Measurements from ENCODE around the gene NEUROD2.

Gene NEUROD2

DNA sequence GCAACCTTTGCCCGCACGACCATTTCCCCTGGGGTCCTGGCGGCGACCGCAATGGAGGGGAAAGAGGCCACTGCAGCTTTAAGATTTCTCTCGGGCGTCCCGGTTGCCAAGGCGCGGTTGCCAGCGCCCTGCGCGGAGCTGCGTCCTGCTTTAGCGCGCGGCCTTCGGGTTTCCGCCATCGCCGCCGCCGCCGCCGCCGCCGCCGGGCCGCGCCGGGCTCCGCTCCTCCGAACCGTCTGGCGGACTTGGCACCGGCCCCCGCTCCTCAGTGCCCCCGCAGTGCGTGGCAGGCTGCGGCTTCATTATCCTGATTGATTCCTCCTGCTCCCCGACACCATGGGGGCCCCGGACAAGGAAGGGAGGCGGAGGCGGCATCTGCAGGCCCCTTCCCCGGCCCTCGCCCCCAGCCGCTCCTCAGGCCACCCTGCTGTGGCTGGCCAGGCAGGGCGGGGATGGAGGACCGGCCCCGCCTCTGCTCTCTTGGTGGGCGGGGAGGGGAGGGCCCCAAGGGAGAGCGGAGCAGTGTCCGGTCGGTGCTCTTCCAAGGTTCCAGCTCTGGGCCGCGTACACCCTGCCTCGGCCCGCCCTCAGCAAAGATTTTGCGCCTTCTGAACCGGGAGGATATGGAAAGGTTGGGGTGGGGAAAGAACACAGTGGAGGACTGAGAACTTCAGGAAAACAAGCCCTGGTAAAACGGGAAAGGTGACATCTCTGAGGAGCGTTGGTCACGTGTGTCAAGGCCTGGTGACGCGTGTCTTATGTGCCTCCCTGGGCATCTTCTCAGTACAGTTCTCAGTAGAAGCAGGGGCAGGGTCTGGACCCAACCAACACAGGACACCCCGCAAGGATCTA lies 34.0 kb downstream of the NEUROD2 start (continued):
- TF ChIP-seq ZSCAN5A (tag by site-specific recombination; IDR thresholded peaks at IDR 0.05) (no peak; the same call in 1 of the 2 replicates), ZNF311 (tag by site-specific recombination; IDR thresholded peaks at IDR 0.05; ENCODE audit: borderline replicate concordance) (no peak), ZNF302 (tag by site-specific recombination; IDR thresholded peaks at IDR 0.05; ENCODE audit: low read depth) (no peak), KLF7 (tag by site-specific recombination; IDR thresholded peaks at IDR 0.05; ENCODE audit: borderline replicate concordance) (peak; percentile 84), ZNF292 (tag by site-specific recombination; IDR thresholded peaks at IDR 0.05; ENCODE audit: borderline replicate concordance, low read depth) (no peak), ZNF140 (tag by site-specific recombination; IDR thresholded peaks at IDR 0.05) (no peak), ZBTB21 (tag by site-specific recombination; IDR thresholded peaks at IDR 0.05) (no peak), ZNF514 (tag by site-specific recombination; IDR thresholded peaks at IDR 0.05) (no peak), ZNF274 (IDR thresholded peaks at IDR 0.05; ENCODE audit: low read length) (no peak), ZNF274 (tag by site-specific recombination; IDR thresholded peaks at IDR 0.05; ENCODE audit: borderline replicate concordance) (no peak), ZNF600 (tag by site-specific recombination; IDR thresholded peaks at IDR 0.05) (peak; percentile 95), ZNF747 (tag by site-specific recombination; IDR thresholded peaks at IDR 0.05) (no peak), FEZF1 (tag by site-specific recombination; IDR thresholded peaks at IDR 0.05) (no peak), GLIS1 (tag by site-specific recombination; IDR thresholded peaks at IDR 0.05) (peak; percentile 77), ZBTB8A (tag by site-specific recombination; IDR thresholded peaks at IDR 0.05) (0 out of 2 replicates have a peak, but pooled peaks have one; percentile 37), ZNF133 (tag by site-specific recombination; IDR thresholded peaks at IDR 0.05) (no peak), GLIS2 (tag by site-specific recombination; IDR thresholded peaks at IDR 0.05) (peak; percentile 97), ZNF555 (tag by site-specific recombination; conservative IDR thresholded peaks at IDR 0.05) (no peak), OVOL3 (tag by site-specific recombination; IDR thresholded peaks at IDR 0.05) (no peak), ZNF791 (tag by site-specific recombination; IDR thresholded peaks at IDR 0.05) (no peak), ZNF174 (tag by site-specific recombination; IDR thresholded peaks at IDR 0.05) (no peak; the same call in 1 of the 2 replicates), ZNF23 (tag by site-specific recombination; IDR thresholded peaks at IDR 0.05; ENCODE audit: borderline replicate concordance) (no peak), ZNF362 (tag by site-specific recombination; IDR thresholded peaks at IDR 0.05) (no peak), ZNF394 (tag by site-specific recombination; IDR thresholded peaks at IDR 0.05; ENCODE audit: borderline replicate concordance) (no peak), ZNF280D (tag by site-specific recombination; IDR thresholded peaks at IDR 0.05) (no peak), HOXA7 (CRISPR knock-in tag; IDR thresholded peaks at IDR 0.05; ENCODE audit: borderline replicate concordance) (no peak), ZNF350 (tag by site-specific recombination; IDR thresholded peaks at IDR 0.05) (no peak), ZNF560 (tag by site-specific recombination; IDR thresholded peaks at IDR 0.05; ENCODE audit: borderline replicate concordance) (no peak), ZNF248 (tag by site-specific recombination; IDR thresholded peaks at IDR 0.05) (no peak), GFI1B (tag by site-specific recombination; IDR thresholded peaks at IDR 0.05) (no peak), ZNF677 (tag by site-specific recombination; IDR thresholded peaks at IDR 0.05) (0 out of 2 replicates have a peak, but pooled peaks have one; percentile 21)
- TF ChIP-seq, protein P1, sequence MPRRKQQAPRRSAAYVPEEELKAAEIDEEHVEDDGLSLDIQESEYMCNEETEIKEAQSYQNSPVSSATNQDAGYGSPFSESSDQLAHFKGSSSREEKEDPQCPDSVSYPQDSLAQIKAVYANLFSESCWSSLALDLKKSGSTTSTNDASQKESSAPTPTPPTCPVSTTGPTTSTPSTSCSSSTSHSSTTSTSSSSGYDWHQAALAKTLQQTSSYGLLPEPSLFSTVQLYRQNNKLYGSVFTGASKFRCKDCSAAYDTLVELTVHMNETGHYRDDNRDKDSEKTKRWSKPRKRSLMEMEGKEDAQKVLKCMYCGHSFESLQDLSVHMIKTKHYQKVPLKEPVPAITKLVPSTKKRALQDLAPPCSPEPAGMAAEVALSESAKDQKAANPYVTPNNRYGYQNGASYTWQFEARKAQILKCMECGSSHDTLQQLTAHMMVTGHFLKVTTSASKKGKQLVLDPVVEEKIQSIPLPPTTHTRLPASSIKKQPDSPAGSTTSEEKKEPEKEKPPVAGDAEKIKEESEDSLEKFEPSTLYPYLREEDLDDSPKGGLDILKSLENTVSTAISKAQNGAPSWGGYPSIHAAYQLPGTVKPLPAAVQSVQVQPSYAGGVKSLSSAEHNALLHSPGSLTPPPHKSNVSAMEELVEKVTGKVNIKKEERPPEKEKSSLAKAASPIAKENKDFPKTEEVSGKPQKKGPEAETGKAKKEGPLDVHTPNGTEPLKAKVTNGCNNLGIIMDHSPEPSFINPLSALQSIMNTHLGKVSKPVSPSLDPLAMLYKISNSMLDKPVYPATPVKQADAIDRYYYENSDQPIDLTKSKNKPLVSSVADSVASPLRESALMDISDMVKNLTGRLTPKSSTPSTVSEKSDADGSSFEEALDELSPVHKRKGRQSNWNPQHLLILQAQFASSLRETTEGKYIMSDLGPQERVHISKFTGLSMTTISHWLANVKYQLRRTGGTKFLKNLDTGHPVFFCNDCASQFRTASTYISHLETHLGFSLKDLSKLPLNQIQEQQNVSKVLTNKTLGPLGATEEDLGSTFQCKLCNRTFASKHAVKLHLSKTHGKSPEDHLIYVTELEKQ (tag by site-specific recombination; IDR thresholded peaks at IDR 0.05; ENCODE audit: borderline replicate concordance) = no peak; the same call in 1 of the 2 replicates

All from HEK293 (cell line).